Effector memory CD4-positive, alpha-beta T cell (primary cell): ENCODE data around the gene AAMP.

Experiments used
- DNase-seq, 3 donors: peaks; one replicate each; pipeline ENCODE4 v3.0.0-alpha.2; 2020
- H3K27ac ChIP-seq: 2 replicates; pipeline ENCODE4 v1.7.0; 2013; ENCODE audit warnings: mild to moderate bottlenecking, low read length, moderate library complexity; ENCODE audit not compliant: insufficient read depth, poor library complexity, severe bottlenecking
- H3K27me3 ChIP-seq: replicated peaks from 2 replicates; pipeline ENCODE4 v1.7.0; 2013; ENCODE audit warnings: mild to moderate bottlenecking, low read length; ENCODE audit not compliant: insufficient read depth, control insufficient read depth, poor library complexity, severe bottlenecking
- H3K36me3 ChIP-seq: 2 replicates; pipeline ENCODE4 v1.7.0; 2013; ENCODE audit warnings: mild to moderate bottlenecking, low read length, moderate library complexity; ENCODE audit not compliant: control insufficient read depth, insufficient read depth
- H3K4me1 ChIP-seq: 2 replicates; pipeline ENCODE4 v1.7.0; 2013; ENCODE audit warnings: low read length, mild to moderate bottlenecking; ENCODE audit not compliant: control insufficient read depth, insufficient read depth, poor library complexity, severe bottlenecking
- H3K4me3 ChIP-seq: 2 replicates; pipeline ENCODE4 v1.7.0; 2013; ENCODE audit warnings: low read length, low read depth, mild to moderate bottlenecking; ENCODE audit not compliant: insufficient read depth, poor library complexity, severe bottlenecking
- H3K9me3 ChIP-seq: 2 replicates; pipeline ENCODE4 v1.7.0; 2013; ENCODE audit warnings: mild to moderate bottlenecking, low read length, moderate library complexity; ENCODE audit not compliant: control insufficient read depth

AAMP gene

GRCh38 chr2:218310853-218311540, 41.1 kb upstream of the AAMP start:
- no peaks in the 10 kb centered on the region for H3K9me3 ChIP-seq
- no peaks in the 10 kb centered on the region for H3K27me3 ChIP-seq
- H3K4me1 ChIP-seq: peaks cover 8% of the 10 kb centered on the region
- no peak overlapping the region for H3K4me3 ChIP-seq
- no peaks in the 10 kb centered on the region for H3K36me3 ChIP-seq
- H3K27ac ChIP-seq: no peak overlapping the region
- no peak for DNase-seq

- no peaks in the 10 kb centered on the region for H3K27me3 ChIP-seq
- H3K9me3 ChIP-seq: no peaks in the 10 kb centered on the region
- H3K4me1 ChIP-seq: no peaks in the 10 kb centered on the region
- no peaks in the 10 kb centered on the region for H3K36me3 ChIP-seq
- H3K27ac ChIP-seq: no peak overlapping the region
- no peak for DNase-seq
- no peak overlapping the region for H3K4me3 ChIP-seq
Observed at GRCh38 chr2:218307415-218308090, 37.6 kb upstream of the AAMP start.

- Histone ChIP-seq H3K27me3 (no peaks in the 10 kb centered on the region), H3K4me1 (no peaks in the 10 kb centered on the region), H3K27ac (no peak overlapping the region), H3K36me3 (no peaks in the 10 kb centered on the region), H3K4me3 (no peak overlapping the region), H3K9me3 (no peaks in the 10 kb centered on the region)
- DNase-seq: no peak
Observed at GRCh38 chr2:218306184-218306920, 36.4 kb upstream of the AAMP start.

DNA sequence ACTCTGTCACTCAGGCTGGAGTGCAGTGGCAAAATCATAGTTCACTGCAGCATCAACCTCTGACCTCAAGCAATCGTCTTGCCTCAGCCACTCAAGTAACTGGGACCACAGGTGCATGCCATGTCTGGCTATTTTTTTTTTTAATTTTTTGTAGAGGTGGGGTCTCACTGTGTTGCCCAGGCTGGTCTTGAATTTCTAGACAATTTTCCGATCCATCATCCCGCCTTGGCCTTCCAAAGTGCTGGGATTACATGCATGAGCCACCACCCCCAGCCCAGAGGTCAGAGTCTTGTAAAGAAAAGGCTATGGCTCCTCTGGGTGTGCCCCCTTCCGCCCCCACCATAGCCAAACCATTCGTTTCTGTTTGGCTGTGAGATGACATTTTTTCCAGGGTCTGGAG, 35.4 kb upstream of the AAMP start:
- no peaks in the 10 kb centered on the region for H3K27me3 ChIP-seq
- no peak overlapping the region for H3K4me3 ChIP-seq
- H3K36me3 ChIP-seq: no peaks in the 10 kb centered on the region
- H3K4me1 ChIP-seq: no peaks in the 10 kb centered on the region
- H3K9me3 ChIP-seq: no peaks in the 10 kb centered on the region
- no peak for DNase-seq
- no peak overlapping the region for H3K27ac ChIP-seq

DNA sequence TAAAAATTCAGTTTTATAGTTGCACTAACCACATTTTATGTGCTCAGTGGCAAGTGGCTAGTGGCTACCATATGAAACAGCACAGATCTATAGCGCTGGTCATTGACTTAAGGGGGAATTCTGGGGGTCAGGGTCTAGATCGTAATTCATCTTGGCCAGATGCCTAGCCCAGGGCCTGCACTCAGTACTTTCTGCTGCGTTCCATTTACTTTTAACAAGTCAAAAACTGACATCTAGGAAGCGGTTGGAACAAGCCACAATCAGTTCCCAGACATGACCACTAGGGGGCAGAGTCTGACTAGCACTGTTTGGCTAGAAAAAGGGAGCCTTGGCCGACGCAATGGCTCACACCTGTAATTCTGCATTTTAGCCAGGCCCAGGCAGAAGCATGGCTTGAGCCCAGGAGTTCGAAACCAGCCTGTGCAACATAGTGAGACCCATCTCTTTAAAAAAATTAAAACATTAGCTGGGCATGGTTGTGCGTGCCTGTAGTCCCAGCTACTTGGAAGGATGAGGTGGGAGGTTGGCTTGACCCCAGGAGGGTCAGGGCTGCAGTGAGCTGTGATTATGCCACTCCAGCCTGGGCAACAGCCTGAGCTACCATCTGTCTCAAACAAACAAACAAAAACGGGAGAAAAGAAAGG, 31.4 kb upstream of the AAMP start:
- Histone ChIP-seq H3K27ac (no peak overlapping the region), H3K9me3 (no peaks in the 10 kb centered on the region), H3K36me3 (no peaks in the 10 kb centered on the region), H3K4me1 (no peaks in the 10 kb centered on the region), H3K4me3 (no peak overlapping the region), H3K27me3 (no peaks in the 10 kb centered on the region)
- DNase-seq: peak; percentile 67 to 80 (median 77)

DNA sequence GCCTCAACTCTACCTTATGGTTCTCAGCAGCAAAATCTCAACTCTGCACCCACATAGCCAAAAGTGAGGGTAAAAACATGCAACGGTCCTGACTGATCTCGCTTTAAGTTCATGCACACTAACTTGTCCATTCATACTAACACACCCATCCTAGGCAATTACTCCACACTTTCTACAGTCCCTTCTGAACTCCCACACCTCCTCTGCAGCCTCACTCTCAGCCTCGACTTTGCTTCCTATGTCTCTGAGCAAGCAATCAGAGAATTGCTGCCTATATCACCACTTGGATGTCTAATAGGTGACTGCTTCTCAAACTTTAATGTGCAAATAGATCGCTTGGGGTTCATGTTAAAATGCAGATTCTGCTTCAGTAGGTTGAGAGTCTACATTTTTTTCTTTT, 30.2 kb upstream of the AAMP start:
- no peaks in the 10 kb centered on the region for H3K27me3 ChIP-seq
- no peaks in the 10 kb centered on the region for H3K36me3 ChIP-seq
- H3K4me3 ChIP-seq: no peak overlapping the region
- no peak overlapping the region for H3K27ac ChIP-seq
- H3K9me3 ChIP-seq: no peaks in the 10 kb centered on the region
- no peaks in the 10 kb centered on the region for H3K4me1 ChIP-seq
- no peak for DNase-seq

DNA sequence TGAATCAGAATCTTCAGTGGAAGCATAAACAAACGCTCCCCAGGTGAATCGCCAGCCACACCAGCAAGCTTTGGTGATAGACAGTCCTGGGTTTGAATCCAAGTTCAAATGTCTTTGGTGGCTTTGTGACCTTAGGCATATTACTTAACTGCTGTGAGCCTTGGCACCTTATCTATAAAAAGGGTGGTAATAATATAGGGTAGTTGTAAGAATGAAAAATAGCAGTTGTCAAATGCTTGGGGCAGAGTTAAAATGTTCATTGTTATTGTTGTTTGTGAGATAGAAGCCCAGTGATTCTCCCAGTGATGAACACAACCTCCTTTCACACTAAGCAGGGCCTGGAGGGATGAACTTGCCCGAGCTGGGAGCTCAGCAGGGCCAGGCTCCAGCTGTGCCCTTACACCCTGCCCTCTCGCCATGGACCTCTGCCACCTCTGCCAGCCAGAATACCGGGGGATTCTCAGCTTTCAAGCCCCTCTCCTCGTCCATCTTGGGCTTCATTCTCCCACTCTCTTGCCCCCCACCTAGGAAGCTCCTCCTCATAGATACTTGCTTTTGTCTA, 28.5 kb upstream of the AAMP start:
- Histone ChIP-seq H3K4me1 (no peaks in the 10 kb centered on the region), H3K36me3 (no peaks in the 10 kb centered on the region), H3K27me3 (no peaks in the 10 kb centered on the region), H3K27ac (no peak overlapping the region), H3K4me3 (no peak overlapping the region), H3K9me3 (no peaks in the 10 kb centered on the region)
- DNase-seq: no peak

GRCh38 chr2:218296847-218297246, 26.9 kb upstream of the AAMP start:
- Histone ChIP-seq H3K4me3 (no peak overlapping the region), H3K4me1 (no peaks in the 10 kb centered on the region), H3K27ac (no peak overlapping the region), H3K27me3 (no peaks in the 10 kb centered on the region), H3K36me3 (no peaks in the 10 kb centered on the region), H3K9me3 (no peaks in the 10 kb centered on the region)
- DNase-seq: no peak

DNA sequence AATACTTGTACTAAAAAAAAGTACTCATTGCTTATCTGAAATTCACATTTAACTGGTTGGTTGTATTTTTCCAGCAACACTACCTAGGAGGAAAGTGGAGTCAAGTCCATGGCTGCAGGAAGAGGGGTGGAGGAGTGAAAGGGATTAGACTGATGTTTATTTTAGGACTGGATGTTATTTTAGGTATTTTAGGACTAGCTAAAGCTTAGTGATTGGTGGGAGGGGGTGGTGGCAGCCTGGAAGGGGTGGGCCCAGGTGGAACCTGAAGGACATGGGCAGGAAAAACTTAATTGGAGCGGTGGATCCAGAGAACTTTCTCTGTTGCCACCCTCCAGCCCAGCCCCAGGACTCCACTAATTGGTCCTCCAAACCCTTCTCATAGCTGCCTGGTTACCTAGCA, 26.3 kb upstream of the AAMP start:
- no peak overlapping the region for H3K27ac ChIP-seq
- no peaks in the 10 kb centered on the region for H3K36me3 ChIP-seq
- no peaks in the 10 kb centered on the region for H3K9me3 ChIP-seq
- H3K27me3 ChIP-seq: no peaks in the 10 kb centered on the region
- no peak for DNase-seq
- H3K4me3 ChIP-seq: no peak overlapping the region
- peaks cover 4% of the 10 kb centered on the region for H3K4me1 ChIP-seq
